Activated T-helper 1 cell treated with anti-CD3 and anti-CD28 coated beads, Interleukin-2, amount 50 U/mL, for 16 hours (primary cell): ENCODE measurements around the gene TUBD1.

Experiments
- DNase-seq, 2 donors: peaks; one replicate each; pipeline ENCODE4 v3.0.0-alpha.2; 2020; ENCODE audit warnings: low read depth in 1 of 2, low spot score in 1 of 2

The TUBD1 gene

GRCh38 chr17:59825533-59826322 lies 67.0 kb downstream of the TUBD1 start:
- DNase-seq: no peak

- DNase-seq: no peak
These were observed 76.8 kb downstream of the TUBD1 start for GRCh38 chr17:59815965-59816364.

- DNase-seq: no peak
These were observed 78.1 kb downstream of the TUBD1 start for GRCh38 chr17:59814685-59815084.

- no peak for DNase-seq
These were observed 78.5 kb downstream of the TUBD1 start for GRCh38 chr17:59814276-59814675.

GRCh38 chr17:59812139-59812538 lies 80.6 kb downstream of the TUBD1 start:
- no peak for DNase-seq

GRCh38 chr17:59811209-59811608 lies 81.5 kb downstream of the TUBD1 start:
- DNase-seq: no peak

GRCh38 chr17:59810894-59811153 lies 81.9 kb downstream of the TUBD1 start:
- no peak for DNase-seq
